Stimulated activated CD8-positive, alpha-beta memory T cell treated with anti-CD3 and anti-CD28 coated beads, Interleukin-15, amount 100 ng/mL, for 48 hours (primary cell): Measurements from ENCODE around the gene FAP.

Experiments
- DNase-seq, 2 donors: peaks; one replicate each; pipeline ENCODE4 v3.0.0-alpha.2; 2020; ENCODE audit warnings: low read depth in 2 of 2

FAP gene

DNA sequence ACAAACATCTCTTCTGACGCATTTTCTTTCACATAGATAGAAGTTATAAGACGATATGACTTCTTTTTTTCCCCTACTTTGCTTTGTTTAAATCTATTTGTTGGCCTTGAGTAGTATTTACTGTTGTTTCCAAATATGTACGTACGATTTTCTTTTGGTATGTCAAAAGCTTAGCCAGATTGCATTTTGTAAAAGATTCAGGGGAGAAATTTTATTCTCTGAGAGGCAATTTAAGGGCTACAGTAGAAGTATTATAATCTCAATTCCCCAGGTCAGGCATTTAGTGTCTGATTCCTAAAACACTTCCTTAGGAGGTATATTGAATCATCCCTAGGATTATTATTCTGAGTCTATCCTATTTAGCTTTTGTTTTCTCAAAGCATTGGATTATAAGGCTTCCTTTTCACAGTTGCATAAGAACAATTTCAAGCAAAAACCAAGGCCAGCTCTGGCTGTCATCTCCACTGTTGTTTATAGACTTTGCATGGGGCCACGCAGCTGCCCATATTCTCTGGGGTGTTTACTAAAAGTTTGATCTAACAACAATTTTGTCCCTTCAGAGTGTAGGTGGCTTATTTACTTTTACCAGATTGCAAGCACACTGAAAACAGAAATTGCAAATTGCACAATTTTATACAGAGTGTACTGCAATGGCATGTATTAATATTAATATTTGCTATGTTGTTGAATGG, 57.6 kb downstream of the FAP start:
- no peak for DNase-seq

- no peak for DNase-seq
Observed at GRCh38 chr2:162184821-162185450, 58.3 kb downstream of the FAP start.

GRCh38 chr2:162184359-162184758, 58.9 kb downstream of the FAP start:
- DNase-seq, result no peak

GRCh38 chr2:162182395-162182794, 60.9 kb downstream of the FAP start:
- no peak for DNase-seq

DNA sequence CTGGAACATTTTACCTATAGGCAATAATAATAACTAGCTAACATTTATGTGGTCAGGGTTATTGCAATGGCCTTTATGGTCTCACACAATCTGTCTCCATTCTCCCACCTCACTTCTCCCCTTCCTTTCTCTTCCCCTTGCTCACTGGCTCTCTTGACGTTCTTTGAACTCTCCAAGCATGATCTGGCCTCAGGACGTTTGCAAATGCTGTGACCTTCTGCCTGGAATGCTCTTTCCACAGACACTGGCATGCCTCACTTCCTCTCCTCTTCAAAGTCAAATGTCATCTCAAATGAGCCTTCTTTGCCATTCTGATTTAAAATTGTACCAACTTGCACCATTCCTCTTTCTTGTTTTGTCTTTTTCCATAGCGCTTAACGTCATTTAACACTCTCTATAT, 65.9 kb downstream of the FAP start:
- DNase-seq, result no peak

DNA sequence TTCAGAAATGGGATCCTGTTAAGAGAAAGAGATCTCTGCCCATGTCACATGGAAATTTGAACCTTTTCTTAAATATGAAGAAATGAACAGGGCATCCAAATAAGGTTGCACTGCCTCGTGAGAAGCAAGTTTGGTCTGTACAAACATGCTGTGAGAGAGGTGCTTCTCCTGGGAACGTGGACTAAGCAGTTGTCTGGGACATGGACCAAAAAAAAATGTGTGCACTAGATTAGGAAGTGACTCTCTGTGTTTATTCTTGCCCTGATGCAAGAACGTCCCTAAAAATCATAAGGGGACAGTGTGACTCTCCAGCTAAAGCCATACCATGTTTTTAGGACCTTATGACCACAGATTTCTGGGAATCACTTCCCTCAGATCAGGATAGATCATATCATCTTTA, 67.5 kb downstream of the FAP start:
- DNase-seq, result no peak

GRCh38 chr2:162174746-162175145, 68.5 kb downstream of the FAP start:
- no peak for DNase-seq

- DNase-seq, result no peak
Observed at GRCh38 chr2:162172802-162173370, 70.4 kb downstream of the FAP start.

DNA sequence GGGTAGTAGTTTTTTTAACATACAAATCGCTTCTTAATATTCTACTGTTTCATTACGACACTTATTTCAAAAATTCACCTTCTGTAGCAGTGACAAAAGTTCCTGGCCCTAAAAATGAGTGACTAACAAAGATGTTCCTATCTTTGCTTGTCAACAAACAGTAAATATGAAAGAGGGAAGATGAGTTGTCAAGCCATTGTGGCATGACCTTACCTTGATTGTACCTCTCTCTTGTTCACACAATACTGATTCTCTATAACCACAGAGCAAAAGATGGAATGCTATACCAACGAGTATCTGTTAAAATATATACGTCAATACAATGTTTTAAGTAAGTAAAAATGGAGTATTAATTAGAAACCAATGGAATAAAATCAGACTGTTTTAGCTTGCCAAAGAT, 76.5 kb downstream of the FAP start:
- no peak for DNase-seq

DNA sequence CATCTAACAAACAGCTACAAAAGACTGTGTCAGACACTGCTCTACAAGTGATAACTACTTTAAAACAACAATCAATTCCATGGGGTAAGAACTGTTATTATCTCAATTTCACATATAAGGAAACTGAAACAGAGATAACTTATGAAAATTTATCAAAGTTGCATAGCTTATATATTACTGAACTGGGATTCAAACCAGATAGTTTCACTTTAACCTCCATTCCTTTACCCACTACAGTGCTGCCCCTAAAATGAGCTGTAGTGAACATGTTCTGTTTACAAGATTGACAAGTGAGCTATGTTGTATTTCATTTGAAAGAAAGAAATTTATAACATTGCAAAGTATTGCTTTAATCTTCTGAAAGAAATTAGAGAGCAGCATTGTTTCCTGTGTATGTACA, 77.1 kb downstream of the FAP start:
- no peak for DNase-seq

DNA sequence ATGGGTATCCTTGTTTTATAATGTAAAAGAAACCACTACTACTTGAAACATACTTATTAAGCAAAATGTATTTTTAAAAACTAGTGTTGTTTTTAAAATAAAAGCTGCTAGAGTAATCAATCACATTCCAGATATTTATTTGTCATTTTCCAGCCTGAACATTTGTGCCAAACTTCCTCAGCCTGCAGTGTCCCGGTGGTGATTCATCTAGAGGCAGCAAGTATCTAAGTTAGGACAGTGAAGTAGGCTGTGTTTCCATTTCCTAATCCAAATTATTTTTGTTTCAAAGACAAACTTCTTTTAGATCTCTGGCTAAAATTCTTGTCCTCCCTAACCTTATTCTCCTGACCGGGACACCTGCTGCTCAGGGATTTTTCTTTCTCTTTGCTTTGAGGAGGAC, 78.4 kb downstream of the FAP start:
- no peak for DNase-seq

- DNase-seq, result no peak
Observed at GRCh38 chr2:162159446-162159845, 83.8 kb downstream of the FAP start.

DNA sequence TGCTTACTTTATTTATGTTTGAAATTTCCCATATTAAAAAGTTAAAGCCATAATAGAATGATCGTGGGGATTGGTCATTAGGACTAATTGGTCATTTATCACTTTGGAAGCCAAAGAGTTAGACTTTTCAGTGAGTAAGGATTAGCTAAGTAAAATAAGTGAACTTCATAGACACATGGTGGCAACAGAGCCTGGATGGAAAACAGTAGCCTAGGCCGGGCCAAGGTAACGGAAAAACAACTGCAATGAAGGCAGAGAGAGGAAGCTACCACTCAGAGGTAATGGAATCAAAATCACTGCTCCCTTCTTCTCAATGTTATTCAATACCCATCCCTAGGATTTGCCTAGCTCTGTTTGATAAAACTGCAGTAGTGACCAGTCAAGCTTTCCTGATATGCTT, 87.1 kb downstream of the FAP start:
- no peak for DNase-seq

DNA sequence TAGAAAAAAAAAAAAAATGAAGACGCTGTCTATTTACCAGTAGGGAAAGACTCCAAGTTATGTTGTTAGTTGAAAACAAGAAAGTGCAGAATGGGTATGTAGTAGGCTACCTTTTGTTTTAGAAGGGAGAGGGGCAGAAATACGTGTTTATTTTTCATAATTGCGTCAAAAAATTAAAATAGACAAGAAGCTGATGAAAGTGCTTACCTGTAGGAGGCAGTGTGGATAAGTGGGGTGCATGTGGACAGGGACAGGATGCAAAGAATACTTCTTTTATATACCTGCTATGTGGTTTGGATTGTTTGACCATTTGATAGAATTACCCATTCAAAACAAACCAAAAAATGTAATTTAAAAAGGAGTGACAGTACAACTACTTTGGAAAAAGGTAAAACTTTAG, 88.2 kb downstream of the FAP start:
- DNase-seq, result no peak

DNA sequence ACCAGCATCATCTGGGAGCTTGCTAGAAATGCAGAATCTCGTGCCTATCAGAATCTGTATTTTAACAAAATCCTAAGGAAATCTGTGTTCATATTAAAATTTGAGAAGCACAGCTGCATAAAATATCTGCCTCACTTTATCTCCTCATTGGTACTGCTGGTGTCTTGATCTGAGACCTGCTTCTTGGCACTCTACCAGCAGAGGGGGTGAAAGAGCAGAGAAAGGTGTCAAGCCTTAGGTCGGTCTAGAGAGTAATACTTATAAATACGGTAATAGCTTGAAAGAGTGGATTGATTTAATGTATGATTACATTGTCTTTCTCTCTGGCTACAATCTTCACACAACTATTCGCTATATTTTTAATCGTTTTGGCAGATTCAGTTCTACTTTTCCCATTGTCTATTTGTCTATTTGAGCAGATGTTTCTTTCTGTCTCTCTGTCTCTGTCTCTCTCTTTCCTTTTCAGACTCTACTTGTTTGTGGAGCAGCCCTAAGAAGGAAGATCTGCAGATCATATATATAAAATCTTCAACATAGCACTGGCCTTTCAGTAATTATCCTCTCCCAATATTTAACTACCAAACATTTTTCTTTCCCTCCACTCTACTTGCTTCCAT, 89.5 kb downstream of the FAP start:
- DNase-seq, result peak; percentile 12 to 15

DNA sequence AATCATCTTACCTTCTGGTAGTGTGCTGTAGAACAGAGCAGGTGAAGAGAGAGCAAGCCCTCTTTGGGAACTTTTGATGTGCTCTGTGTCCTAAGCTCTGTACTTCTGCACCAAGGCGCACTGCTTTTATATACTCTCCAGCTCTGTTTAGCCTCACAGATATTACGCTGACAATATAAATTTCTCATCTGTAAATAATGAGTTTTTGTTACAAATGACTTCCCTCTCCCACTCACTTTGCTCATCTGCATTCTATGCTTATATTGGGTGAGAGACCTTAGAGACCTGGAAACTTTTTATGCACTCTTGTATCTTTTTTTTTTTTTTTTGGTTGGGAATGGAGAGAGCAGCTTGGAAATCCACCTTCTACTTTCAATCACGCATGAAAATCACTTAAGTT, 91.1 kb downstream of the FAP start, which contains the start of gene GCG:
TSS of gene GCG (minus strand) at position 101 of the 400 bp plus-strand sequence. CDS start 3,069 bp downstream, outside the sequence.
- DNase-seq, result no peak

DNA sequence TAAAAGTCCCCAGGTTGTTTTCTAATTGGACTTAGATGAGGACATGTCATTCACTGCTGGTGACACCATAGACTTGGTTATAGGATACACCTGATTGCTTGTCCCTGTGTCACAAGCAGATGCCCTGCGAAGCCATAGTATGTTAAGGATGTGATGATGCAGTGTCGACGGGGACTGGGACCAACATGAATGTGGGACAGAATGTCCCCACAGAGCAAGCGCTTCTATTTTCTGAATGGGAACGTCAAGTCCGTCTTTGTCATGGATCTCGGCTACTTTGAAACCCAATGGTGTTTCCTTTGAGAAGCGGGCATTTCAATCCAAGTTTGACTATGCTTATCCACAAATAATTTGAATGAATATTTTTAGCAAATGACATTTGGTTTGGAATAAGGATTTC, 93.3 kb downstream of the FAP start:
- DNase-seq, result no peak

GRCh38 chr2:162149466-162149865, 93.8 kb downstream of the FAP start:
- no peak for DNase-seq

DNA sequence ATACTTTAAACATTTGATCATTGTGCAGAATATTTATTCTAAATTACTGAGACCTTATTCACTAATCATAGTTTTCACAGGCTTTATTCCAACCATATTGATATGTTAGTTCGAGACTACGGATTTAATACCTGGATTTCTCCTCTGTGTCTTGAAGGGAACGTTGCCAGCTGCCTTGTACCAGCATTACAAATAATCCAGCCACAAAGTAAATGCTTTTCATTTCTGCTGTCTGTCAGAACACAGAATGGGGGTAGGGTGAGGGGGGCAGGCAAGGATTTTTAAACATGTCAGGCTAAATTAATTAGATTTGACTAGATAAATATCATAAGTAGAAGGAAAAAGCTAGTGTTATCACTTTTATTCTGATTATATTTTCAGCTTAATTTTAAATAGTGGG, 94.3 kb downstream of the FAP start:
- DNase-seq, result no peak

DNA sequence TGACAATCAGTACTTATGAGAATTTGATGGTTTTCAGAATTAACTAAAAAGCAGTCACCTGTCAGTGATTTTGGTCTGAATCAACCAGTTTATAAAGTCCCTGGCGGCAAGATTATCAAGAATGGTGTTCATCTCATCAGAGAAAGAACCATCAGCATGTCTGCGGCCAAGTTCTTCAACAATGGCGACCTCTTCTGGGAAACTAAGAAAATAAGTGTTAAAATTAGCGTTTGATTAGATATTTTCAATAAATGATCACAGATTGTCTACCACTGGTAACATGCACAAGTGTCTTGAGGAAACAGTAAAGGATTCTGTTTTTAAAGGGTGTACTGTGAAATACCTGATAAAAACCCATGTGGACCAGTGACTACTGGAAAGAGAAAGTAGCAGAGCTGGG, 99.3 kb downstream of the FAP start:
- DNase-seq, result no peak

DNA sequence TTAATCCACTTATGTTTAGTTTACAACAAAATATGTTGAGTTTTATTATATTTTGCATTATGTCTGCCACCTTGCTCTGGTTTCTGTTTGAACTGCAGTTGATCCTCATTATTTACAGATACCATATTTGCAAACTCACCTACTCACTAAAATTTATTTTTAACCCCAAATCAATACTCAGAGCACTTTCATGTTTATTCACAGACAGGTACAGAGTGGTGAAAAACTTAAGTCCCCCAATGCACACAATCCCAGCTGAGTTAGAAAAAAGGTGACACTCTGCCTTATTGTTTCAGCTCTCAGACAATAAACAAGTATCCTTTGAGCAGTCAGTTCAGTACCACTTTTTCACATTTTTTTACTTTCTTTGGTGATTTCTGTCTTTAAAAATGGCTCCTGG, 104.9 kb downstream of the FAP start:
- DNase-seq, result no peak

DNA sequence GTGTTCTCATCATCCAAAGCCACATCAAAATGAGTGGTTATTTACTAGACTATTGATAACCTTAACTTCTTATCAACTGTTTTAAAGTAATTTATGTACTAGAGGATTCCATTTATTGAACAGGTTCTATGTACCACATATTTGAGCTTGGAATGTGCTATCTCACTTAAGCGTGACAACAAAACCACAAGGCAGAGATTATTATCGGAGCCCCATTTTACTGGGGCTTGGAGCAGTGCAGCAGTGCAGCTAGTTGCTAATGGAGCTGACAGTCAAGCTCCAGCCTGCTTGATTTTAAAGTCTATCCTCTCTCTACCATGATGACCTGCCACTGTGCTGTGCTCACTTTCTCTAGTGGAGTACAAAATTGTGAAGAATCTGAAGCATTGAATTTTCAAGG, 115.8 kb downstream of the FAP start:
- DNase-seq, result no peak

DNA sequence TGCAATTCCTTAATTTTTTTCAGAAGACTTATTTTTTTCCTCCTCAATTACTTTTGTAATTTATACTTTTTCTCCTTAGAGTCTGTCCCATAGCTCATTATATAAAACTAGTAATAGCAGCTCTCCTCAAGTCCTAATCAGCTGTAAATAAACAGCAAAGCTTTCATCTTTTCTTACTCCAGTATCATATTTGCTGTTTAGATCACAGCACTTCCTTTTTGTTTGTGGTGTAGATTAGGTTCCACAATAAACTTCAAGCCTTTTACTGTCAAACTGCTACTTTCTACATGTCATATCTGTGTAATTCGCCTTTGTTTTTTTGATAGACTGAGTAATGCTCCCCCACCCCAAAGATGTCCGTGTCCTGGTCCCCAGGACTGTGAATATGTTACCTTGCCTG, 116.7 kb downstream of the FAP start:
- no peak for DNase-seq
